ENCODE measurements around the gene MYH2.

GRCh38 chr17:10563991-10564660 is 14.7 kb upstream of the MYH2 start:
- no peak for TF ChIP-seq CTCF (IDR thresholded peaks at IDR 0.05; ENCODE audit: borderline replicate concordance, extremely low read depth, low read length, poor library complexity, severe bottlenecking)
- TF ChIP-seq EZH2 (IDR thresholded peaks at IDR 0.05; ENCODE audit: borderline replicate concordance, low read depth, low read length, severe bottlenecking) = no peak
